HG03159 (cell line): ENCODE measurements around the gene ZNF580.

Source experiments
- ATAC-seq: cut with Tn5 transposase; IDR thresholded peaks from one replicate; pipeline ENCODE4 v1.9.1; 2021; ENCODE audit warnings: mild to moderate bottlenecking, moderate library complexity; ENCODE audit not compliant: unreplicated experiment

ZNF580 gene

GRCh38 chr19:55640577-55641425 lies at the start of gene ZNF580:
TSS of gene ZNF580 (plus strand) at chr19:55641002. CDS start at chr19:55642509, 1,507 bp downstream.
- no peak for ATAC-seq

GRCh38 chr19:55591555-55591954 lies 49.2 kb upstream of the ZNF580 start:
- ATAC-seq: no peak

- no peak for ATAC-seq
These were observed 48.3 kb upstream of the ZNF580 start for GRCh38 chr19:55592391-55593090.

GRCh38 chr19:55593096-55593772 lies 47.6 kb upstream of the ZNF580 start:
- no peak for ATAC-seq

- no peak for ATAC-seq
These were observed 45.7 kb upstream of the ZNF580 start for GRCh38 chr19:55594996-55595545.

GRCh38 chr19:55596304-55596703 lies 44.5 kb upstream of the ZNF580 start:
- ATAC-seq: no peak

GRCh38 chr19:55597501-55597921 lies 43.3 kb upstream of the ZNF580 start:
- no peak for ATAC-seq

- no peak for ATAC-seq
These were observed 42.8 kb upstream of the ZNF580 start for GRCh38 chr19:55598034-55598433.

- ATAC-seq: peak; percentile 42
These were observed 41.9 kb upstream of the ZNF580 start for GRCh38 chr19:55598719-55599467.

- peak; percentile 50 for ATAC-seq
These were observed 41.3 kb upstream of the ZNF580 start, which contains the start of gene FIZ1 for GRCh38 chr19:55599468-55599841. TSS of gene FIZ1 (minus strand) at chr19:55599517. CDS start at chr19:55597865, 1,652 bp downstream.

GRCh38 chr19:55599842-55600661 lies 40.8 kb upstream of the ZNF580 start, which contains the start of gene ZNF524:
TSS of gene ZNF524 (plus strand) at chr19:55600288. CDS start at chr19:55602113, 1,825 bp downstream.
- ATAC-seq: peak; percentile 41

- no peak for ATAC-seq
These were observed 40.2 kb upstream of the ZNF580 start for GRCh38 chr19:55600662-55601028.

- ATAC-seq: no peak
These were observed 39.7 kb upstream of the ZNF580 start for GRCh38 chr19:55601084-55601483.

- no peak for ATAC-seq
These were observed 38.4 kb upstream of the ZNF580 start for GRCh38 chr19:55602104-55603001.

- no peak for ATAC-seq
These were observed 37.7 kb upstream of the ZNF580 start for GRCh38 chr19:55603115-55603514.

- ATAC-seq: no peak
These were observed 37.1 kb upstream of the ZNF580 start for GRCh38 chr19:55603581-55604292.

GRCh38 chr19:55605207-55605636 lies 35.6 kb upstream of the ZNF580 start:
- peak; percentile 78 for ATAC-seq
